ENCODE data around the gene SMARCE1.

The SMARCE1 gene

DNA sequence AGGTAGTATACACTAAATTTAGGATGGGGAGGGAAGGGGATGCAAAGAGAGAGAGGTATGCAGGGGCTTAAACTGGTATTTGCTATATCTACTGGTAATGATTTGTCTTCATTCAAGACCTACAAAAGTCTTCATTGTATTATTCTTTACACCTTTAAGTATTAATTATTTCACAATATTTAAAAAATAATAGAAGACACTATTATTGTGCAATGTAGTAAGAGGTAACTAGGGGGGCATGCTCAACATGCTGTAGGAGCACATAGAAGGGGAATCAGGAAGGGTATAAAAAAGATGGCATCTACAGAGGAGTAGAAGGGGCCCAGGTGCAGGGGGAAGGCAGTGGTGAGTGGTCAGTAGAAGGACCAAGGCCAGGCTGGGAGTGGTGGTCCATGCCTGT lies 67.5 kb downstream of the SMARCE1 start:
- Histone ChIP-seq H3K27me3 (replicated peaks) (no peaks in the 10 kb centered on the region), H3K27ac (no peak overlapping the region), H3K36me3 (replicated peaks) (no peaks in the 10 kb centered on the region), H3K4me3 (ENCODE audit: low read depth, low read length) (no peak overlapping the region)
- no peak for DNase-seq
- in situ Hi-C loops (cut with HindIII; ENCODE audit: low pct_ligation_motif_present, low sequenced_read_pairs): no loop called here
- TF ChIP-seq, protein P1, sequence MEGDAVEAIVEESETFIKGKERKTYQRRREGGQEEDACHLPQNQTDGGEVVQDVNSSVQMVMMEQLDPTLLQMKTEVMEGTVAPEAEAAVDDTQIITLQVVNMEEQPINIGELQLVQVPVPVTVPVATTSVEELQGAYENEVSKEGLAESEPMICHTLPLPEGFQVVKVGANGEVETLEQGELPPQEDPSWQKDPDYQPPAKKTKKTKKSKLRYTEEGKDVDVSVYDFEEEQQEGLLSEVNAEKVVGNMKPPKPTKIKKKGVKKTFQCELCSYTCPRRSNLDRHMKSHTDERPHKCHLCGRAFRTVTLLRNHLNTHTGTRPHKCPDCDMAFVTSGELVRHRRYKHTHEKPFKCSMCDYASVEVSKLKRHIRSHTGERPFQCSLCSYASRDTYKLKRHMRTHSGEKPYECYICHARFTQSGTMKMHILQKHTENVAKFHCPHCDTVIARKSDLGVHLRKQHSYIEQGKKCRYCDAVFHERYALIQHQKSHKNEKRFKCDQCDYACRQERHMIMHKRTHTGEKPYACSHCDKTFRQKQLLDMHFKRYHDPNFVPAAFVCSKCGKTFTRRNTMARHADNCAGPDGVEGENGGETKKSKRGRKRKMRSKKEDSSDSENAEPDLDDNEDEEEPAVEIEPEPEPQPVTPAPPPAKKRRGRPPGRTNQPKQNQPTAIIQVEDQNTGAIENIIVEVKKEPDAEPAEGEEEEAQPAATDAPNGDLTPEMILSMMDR (IDR thresholded peaks at IDR 0.05; ENCODE audit: low read depth, low read length, missing control alignments): no peak

DNA sequence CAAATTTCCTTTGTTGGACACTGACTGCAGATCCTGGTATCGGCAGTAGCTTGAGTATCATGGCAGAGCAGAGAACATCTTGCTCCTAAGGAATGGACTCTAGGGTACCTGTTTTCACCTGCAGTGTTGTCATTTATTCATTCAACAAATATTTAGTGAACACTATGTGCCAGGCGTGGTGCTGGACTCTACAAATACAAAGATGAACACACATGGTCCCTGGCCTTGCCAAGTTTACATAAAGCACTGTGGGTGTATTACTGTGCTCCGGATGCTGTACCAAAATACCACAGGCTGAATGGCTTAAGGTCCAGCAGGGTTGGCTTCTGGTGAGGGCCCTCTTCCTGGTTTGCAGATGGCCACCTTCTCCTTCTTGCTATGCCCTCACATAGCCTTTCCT lies 68.1 kb downstream of the SMARCE1 start:
- H3K27ac ChIP-seq: no peak overlapping the region
- in situ Hi-C loops (cut with HindIII; ENCODE audit: low pct_ligation_motif_present, low sequenced_read_pairs): no loop called here
- H3K36me3 ChIP-seq (replicated peaks): no peaks in the 10 kb centered on the region
- no peak overlapping the region for H3K4me3 ChIP-seq (ENCODE audit: low read depth, low read length)
- TF ChIP-seq, protein P1 (IDR thresholded peaks at IDR 0.05; ENCODE audit: low read depth, low read length, missing control alignments): no peak
- H3K27me3 ChIP-seq (replicated peaks): no peaks in the 10 kb centered on the region
- no peak for DNase-seq

DNA sequence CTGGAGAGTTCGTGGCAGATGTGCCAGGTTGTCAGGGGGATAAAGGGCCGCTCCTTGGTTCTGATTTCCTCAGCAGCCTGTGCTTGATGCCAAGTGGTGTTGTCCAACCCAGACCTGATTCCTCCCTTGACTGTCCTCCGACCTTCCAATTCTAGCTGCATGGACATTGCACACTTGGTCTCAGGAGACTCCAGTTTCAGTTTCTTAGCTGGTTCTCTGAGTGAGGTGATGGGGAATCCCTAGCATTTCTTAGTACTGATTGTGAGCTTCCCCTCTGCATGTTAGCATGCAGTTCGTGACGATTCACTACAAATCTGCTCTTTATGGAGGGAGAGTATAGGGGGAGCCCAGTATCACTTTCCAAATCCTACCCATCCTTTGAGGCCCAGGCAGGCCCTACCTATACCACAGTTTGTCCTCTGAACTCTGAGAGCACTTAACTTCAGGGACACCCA lies 70.0 kb downstream of the SMARCE1 start:
- H3K27ac ChIP-seq: no peak overlapping the region
- TF ChIP-seq, protein P1 (IDR thresholded peaks at IDR 0.05; ENCODE audit: low read depth, low read length, missing control alignments): no peak
- DNase-seq: no peak
- H3K4me3 ChIP-seq (ENCODE audit: low read depth, low read length): no peak overlapping the region
- H3K36me3 ChIP-seq (replicated peaks): no peaks in the 10 kb centered on the region
- no peaks in the 10 kb centered on the region for H3K27me3 ChIP-seq (replicated peaks)
- in situ Hi-C loops (cut with HindIII; ENCODE audit: low pct_ligation_motif_present, low sequenced_read_pairs): no loop called here

DNA sequence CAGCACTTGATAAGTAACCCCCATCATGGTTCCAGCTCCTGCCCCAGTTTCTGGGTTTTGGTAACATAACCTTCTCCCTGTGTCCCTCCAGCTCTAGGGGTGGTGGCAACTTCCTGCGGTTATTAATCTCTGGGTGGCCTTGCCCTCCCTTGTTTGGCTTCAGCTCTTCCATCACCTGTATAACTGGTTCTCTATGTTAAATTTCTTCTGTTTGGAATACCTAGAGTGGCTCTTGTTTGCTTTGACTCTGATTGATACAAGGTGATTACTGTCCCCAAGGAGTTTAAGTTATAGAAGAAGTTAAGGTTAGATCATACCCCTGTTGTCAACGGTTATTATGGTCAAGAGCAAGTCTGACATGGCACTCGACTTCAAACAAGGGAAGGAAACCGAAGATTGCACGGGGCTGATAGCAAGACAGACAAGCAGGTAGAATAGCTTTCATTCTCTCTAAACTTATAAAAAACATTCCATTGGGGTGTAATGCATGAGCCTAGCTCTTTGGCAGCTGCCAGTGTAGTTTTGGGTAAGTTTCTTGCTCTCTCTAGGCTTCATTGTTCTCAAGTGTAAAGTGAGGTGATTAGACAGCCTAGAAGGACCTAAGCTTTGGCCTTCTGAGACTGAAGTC lies 71.4 kb downstream of the SMARCE1 start:
- Histone ChIP-seq H3K4me3 (ENCODE audit: low read depth, low read length) (no peak overlapping the region), H3K36me3 (replicated peaks) (no peaks in the 10 kb centered on the region), H3K27ac (no peak overlapping the region), H3K27me3 (replicated peaks) (no peaks in the 10 kb centered on the region)
- TF ChIP-seq, protein P1 (IDR thresholded peaks at IDR 0.05; ENCODE audit: low read depth, low read length, missing control alignments): no peak
- DNase-seq: no peak
- in situ Hi-C loops (cut with HindIII; ENCODE audit: low pct_ligation_motif_present, low sequenced_read_pairs): no loop called here
